Mesodermal cell (in vitro differentiated cells): Measurements from ENCODE around the gene NLGN4Y.

Experiments
- H3K27ac ChIP-seq: 2 replicates; pipeline ENCODE4 v1.7.0; 2013; ENCODE audit warnings: mild to moderate bottlenecking, low read depth, low read length, moderate library complexity; ENCODE audit not compliant: severe bottlenecking
- H3K36me3 ChIP-seq: 2 replicates; pipeline ENCODE4 v1.7.1; 2013; ENCODE audit warnings: mild to moderate bottlenecking, low read length, moderate library complexity; ENCODE audit not compliant: control insufficient read depth, insufficient read depth
- H3K4me1 ChIP-seq: one replicate; pipeline ENCODE4 v1.7.1; 2013; ENCODE audit warnings: mild to moderate bottlenecking, low read length; ENCODE audit not compliant: insufficient read depth, control insufficient read depth, poor library complexity, severe bottlenecking
- H3K4me3 ChIP-seq: 2 replicates; pipeline ENCODE4 v1.7.0; 2013; ENCODE audit warnings: low read length, control low read depth, mild to moderate bottlenecking; ENCODE audit not compliant: insufficient read depth, poor library complexity, severe bottlenecking; ENCODE audit errors: extremely low read depth
- H3K9me3 ChIP-seq: 2 replicates; pipeline ENCODE4 v1.7.1; 2013; ENCODE audit warnings: mild to moderate bottlenecking, low read length, moderate library complexity; ENCODE audit not compliant: control insufficient read depth
- WGBS, 2 experiments: methylation state at CpG; one replicate each; pipeline ENCODE4 v1.1.5; 2013; ENCODE audit warnings: missing lambda C conversion rate in 2 of 2; ENCODE audit not compliant: insufficient coverage in 2 of 2; 5-methylcytosine and 5-hydroxymethylcytosine counted together

Gene NLGN4Y

GRCh38 chrY:14644157-14644952 is 120.0 kb downstream of the NLGN4Y start:
- Histone ChIP-seq H3K4me1 (peaks cover 4% of the 10 kb centered on the region), H3K4me3 (no peak overlapping the region)
- 83 to 92% methylated on average over 2 of the region's 6 CpGs for WGBS, 2 experiments

DNA sequence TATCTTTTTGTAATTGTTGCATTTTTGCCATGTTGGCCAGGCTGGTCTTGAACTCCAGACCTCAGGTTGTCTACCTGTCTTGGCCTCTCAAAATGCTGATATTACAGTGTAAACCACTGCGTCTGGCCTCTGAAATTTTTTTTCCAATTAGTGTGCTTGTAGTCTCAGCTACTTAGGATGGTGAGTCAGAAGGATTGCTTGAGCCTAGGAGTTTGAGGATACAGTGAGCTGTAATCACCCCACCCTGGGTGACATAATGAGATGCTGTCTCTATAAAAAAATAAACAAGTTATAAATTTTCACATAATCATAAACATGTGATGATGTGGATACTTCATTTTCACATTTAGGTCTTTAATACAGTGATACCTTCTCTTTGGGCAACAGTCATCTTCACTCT is 154.9 kb downstream of the NLGN4Y start:
- WGBS, 2 experiments = no CpG with 5 or more reads among the region's 1 CpG
- H3K4me3 ChIP-seq = no peak overlapping the region
- no peaks in the 10 kb centered on the region for H3K4me1 ChIP-seq
- no peaks in the 10 kb centered on the region for H3K9me3 ChIP-seq
- no peak overlapping the region for H3K27ac ChIP-seq
- H3K36me3 ChIP-seq = no peaks in the 10 kb centered on the region

More at GRCh38 chrY:14644157-14644952, 120.0 kb downstream of the NLGN4Y start:
- H3K9me3 ChIP-seq = no peaks in the 10 kb centered on the region
- no peak overlapping the region for H3K27ac ChIP-seq
- no peaks in the 10 kb centered on the region for H3K36me3 ChIP-seq

DNA sequence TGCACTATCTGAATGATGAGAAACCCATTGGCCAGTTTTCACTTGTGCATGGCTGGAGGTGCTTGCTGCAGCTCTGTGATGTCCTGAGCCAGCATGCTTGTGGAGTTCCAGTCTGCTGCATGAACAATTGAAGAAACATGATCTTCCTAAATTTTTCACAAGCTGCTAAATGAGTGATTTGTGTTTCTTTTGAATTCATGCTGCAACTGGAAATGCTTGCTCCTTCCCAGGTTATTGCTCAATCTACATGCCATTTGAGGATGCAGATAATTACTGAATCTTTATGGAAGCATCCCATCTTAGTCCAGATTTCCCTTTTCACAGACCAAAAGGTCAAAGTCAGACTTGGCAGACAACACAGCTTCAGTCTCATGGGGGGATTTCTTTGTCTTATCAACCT is 170.2 kb downstream of the NLGN4Y start:
- H3K9me3 ChIP-seq = no peaks in the 10 kb centered on the region
- H3K4me3 ChIP-seq = no peak overlapping the region
- no peak overlapping the region for H3K27ac ChIP-seq
- no peaks in the 10 kb centered on the region for H3K4me1 ChIP-seq
- H3K36me3 ChIP-seq = peaks cover 3% of the 10 kb centered on the region

DNA sequence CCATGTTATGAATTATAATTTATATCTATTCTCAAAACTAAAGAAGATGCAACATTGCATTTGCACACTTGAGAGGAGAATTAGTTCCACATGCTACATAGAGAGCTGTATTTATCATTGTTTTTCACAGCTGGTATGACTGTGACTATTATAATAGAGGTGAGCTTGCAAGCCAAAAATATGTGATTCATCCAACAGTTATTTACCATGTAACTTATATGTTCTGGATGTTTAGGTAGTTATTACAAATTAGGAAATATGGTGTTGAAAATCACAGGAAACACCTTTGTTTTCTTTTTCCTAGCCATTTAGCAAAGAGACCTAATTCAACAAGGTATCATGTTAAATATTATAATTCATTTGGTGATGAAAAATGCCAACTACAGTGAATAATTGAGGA is 183.8 kb downstream of the NLGN4Y start:
- no peak overlapping the region for H3K27ac ChIP-seq
- no peaks in the 10 kb centered on the region for H3K4me1 ChIP-seq
- no peaks in the 10 kb centered on the region for H3K9me3 ChIP-seq

GRCh38 chrY:14741596-14741995 is 217.3 kb downstream of the NLGN4Y start:
- H3K4me3 ChIP-seq = no peak overlapping the region
- no peaks in the 10 kb centered on the region for H3K36me3 ChIP-seq
- no peaks in the 10 kb centered on the region for H3K4me1 ChIP-seq
- no peak overlapping the region for H3K27ac ChIP-seq
- H3K9me3 ChIP-seq = no peaks in the 10 kb centered on the region
- WGBS, 2 experiments = no CpG with 5 or more reads among the region's 1 CpG

More for the DNA sequence above, 183.8 kb downstream of the NLGN4Y start:
- Histone ChIP-seq H3K4me3 (no peak overlapping the region), H3K36me3 (peaks cover 5% of the 10 kb centered on the region)

DNA sequence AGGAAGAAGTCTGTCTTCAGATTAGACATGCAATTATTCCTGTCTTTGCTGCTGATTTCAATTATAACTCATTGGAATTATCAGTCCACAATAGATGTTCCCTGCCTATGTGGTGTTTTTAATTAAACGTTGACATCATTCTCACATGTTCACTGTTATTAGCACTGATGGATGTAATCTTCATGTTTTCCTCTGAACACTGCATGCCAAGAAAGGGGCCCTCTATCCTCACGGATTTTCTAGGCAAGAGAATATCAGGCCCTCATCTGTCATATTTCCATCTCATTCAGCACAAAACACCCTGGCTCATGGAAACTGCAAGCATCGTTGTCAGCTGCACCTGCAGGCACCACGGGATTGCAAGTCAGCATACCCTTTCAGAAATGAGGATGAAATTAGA is 224.0 kb downstream of the NLGN4Y start:
- Histone ChIP-seq H3K4me1 (no peaks in the 10 kb centered on the region), H3K36me3 (no peaks in the 10 kb centered on the region), H3K9me3 (no peaks in the 10 kb centered on the region), H3K27ac (no peak overlapping the region), H3K4me3 (no peak overlapping the region)
- no CpG with 5 or more reads among the region's 4 CpGs for WGBS, 2 experiments

DNA sequence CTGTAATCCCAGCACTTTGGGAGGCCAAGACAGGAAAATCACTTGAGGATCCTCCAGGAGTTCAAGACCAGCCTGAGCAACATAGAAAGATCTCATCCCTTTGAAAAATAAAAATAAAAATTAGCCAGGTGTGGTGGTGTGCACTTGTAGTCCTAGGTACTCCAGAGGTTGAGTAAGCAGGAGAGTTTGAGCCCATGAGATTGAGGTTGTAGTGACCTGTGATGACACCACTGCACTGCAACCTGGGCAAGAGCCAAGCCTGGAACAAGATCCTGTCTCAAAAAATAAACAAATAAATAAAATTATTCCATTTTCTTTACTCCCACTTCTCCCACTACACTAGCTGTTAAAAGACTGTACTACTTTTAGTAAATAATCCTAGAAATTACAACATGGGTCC is 231.2 kb downstream of the NLGN4Y start:
- H3K36me3 ChIP-seq = no peaks in the 10 kb centered on the region
- H3K4me1 ChIP-seq = no peaks in the 10 kb centered on the region
- H3K9me3 ChIP-seq = no peaks in the 10 kb centered on the region
- H3K27ac ChIP-seq = no peak overlapping the region
- no peak overlapping the region for H3K4me3 ChIP-seq

DNA sequence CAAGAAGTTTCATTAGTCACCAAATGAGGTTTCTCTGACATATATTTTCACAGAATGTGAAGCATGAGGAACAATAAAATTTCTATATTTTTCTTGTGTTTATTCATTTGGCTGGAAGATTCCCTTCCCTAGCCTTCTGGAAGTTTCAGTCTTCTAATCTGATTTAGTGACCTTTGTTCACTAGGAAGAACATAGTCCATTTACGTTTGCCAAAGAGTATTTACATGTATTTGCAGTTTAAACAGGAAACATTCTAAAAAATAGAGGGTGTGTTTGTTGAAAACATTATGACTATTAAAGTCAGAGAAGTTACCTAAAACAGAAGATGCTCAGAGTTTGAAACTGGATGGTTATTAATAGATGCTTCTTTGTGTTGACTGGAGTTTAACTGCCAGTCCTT is 238.6 kb downstream of the NLGN4Y start:
- Histone ChIP-seq H3K36me3 (no peaks in the 10 kb centered on the region), H3K4me3 (no peak overlapping the region), H3K27ac (no peak overlapping the region), H3K4me1 (no peaks in the 10 kb centered on the region), H3K9me3 (no peaks in the 10 kb centered on the region)
- no CpG with 5 or more reads among the region's 1 CpG for WGBS, 2 experiments

DNA sequence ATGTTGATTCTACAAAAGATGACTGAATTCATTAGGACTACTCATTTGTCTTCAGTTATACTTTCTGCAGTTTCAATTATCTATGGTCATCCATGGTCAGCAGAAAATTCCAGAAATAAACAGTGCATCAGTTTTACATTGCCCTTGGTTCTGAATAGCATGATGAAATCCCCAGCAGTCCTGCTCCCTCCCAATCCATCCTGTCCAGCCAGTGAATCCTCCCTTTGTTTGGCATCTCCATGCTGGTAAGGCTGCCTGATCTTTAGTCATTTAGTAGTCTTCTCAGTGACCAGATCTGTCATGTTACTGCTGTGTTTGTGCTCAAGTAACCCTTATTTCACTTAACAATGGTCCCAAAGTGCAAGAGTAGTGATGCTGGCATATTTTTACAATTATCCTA is 239.3 kb downstream of the NLGN4Y start:
- Histone ChIP-seq H3K9me3 (no peaks in the 10 kb centered on the region), H3K4me1 (no peaks in the 10 kb centered on the region), H3K27ac (no peak overlapping the region), H3K4me3 (no peak overlapping the region), H3K36me3 (no peaks in the 10 kb centered on the region)

DNA sequence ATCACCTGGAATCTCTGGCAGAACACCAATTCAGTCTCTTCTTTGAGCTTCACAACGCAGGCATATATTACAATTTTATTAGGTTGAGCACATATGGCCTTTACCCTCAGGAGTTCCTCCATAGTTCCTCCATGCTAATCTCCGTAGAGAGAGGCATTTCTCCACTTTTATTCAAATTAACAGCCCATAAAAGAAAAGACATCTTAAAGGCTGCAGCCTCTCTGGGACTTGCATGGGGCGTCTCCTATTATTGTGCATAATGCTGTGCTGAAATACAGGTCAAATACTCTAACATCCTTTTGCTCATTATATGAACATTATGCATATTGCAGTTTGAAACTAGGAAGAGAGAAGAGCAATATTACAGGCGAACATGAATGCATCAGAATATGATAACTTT is 253.9 kb downstream of the NLGN4Y start:
- 100% methylated on average over 1 of the region's 4 CpGs; no CpG with 5 or more reads in 1 of the 2 experiments for WGBS, 2 experiments
- Histone ChIP-seq H3K27ac (no peak overlapping the region), H3K4me3 (no peak overlapping the region)

GRCh38 chrY:14793104-14793503 is 268.8 kb downstream of the NLGN4Y start:
- no peak overlapping the region for H3K27ac ChIP-seq

More for the DNA sequence above, 253.9 kb downstream of the NLGN4Y start:
- Histone ChIP-seq H3K9me3 (peaks cover 4% of the 10 kb centered on the region), H3K36me3 (peaks cover 4% of the 10 kb centered on the region), H3K4me1 (no peaks in the 10 kb centered on the region)

More at GRCh38 chrY:14793104-14793503, 268.8 kb downstream of the NLGN4Y start:
- no peaks in the 10 kb centered on the region for H3K4me1 ChIP-seq
- H3K4me3 ChIP-seq = no peak overlapping the region
- no peaks in the 10 kb centered on the region for H3K36me3 ChIP-seq
- no CpG with 5 or more reads among the region's 4 CpGs for WGBS, 2 experiments
- H3K9me3 ChIP-seq = no peaks in the 10 kb centered on the region
